Measurements from ENCODE around the gene DOCK2. TPM values are rescaled to one million over a fixed set of nuclear protein-coding genes. Genes with fewer than 3 reads are reported as not detected.

DOCK2 gene
- total RNA-seq, 3 donors from 2014 or later, result 13.4 to 43.8 (median 19.8) TPM

DNA sequence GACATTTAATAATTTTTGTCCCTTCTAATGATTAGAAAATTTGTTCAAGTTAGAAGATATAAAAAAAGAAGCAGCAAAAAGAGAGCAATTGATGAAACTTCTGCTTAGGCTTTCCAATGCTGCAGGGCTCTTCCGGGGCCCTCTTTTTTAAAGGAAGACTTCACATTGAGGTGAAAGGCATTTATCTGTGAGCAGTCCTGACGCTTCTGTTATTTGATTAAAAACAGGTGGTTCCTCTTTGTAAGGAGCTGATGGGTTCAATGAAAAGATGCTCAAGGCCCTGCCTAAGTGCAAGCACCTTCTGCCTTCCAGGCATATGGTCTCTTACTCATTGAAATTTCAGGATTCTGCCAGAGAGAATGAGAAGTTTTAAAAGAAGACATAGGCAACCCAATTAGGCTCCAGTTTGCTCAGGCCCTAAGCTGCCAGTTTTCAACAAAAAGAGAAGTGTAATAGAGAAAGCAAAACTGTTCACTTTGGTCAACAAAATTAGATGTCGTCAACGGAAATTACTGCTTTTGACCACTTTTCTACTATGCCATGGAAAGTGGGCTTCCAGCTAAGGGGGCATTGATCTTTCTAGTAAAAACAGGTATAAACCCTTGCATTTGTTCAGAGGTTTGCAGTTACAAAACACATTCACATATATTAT is 243.1 kb downstream of the DOCK2 start:
- intact Hi-C loops (cut with DNase I; ENCODE audit: low total_unique reads), result no loop called here

DNA sequence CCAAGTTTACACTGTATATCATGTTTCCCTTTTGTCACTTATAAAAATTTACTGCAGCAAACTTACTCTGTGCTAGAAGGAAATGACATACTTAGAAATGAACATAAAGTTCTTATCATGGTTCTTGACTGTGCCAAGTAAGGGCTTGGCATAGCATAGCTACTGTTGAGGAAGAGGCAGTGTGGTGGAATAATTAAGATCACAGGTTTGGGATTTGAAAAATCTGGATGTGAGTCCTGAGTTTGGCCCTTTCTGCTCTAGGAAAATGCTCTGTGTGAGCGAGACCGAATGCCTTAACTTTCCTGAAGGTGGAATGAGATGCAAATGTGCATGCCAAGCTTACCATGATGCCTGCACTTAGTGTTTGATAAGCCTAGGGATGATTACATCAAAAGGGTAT is 243.7 kb downstream of the DOCK2 start:
- Histone ChIP-seq H3K36me3 (no peaks in the 10 kb centered on the region), H3K27ac (no peak overlapping the region), H3K27me3 (no peaks in the 10 kb centered on the region), H3K4me3 (no peak overlapping the region), H3K9me3 (no peaks in the 10 kb centered on the region), H3K4me1 (no peaks in the 10 kb centered on the region)
- intact Hi-C loops (cut with DNase I; ENCODE audit: low total_unique reads), result no loop called here
- no peak for DNase-seq (ENCODE audit: low spot score in 2 of 2)
- TF ChIP-seq, protein P1, sequence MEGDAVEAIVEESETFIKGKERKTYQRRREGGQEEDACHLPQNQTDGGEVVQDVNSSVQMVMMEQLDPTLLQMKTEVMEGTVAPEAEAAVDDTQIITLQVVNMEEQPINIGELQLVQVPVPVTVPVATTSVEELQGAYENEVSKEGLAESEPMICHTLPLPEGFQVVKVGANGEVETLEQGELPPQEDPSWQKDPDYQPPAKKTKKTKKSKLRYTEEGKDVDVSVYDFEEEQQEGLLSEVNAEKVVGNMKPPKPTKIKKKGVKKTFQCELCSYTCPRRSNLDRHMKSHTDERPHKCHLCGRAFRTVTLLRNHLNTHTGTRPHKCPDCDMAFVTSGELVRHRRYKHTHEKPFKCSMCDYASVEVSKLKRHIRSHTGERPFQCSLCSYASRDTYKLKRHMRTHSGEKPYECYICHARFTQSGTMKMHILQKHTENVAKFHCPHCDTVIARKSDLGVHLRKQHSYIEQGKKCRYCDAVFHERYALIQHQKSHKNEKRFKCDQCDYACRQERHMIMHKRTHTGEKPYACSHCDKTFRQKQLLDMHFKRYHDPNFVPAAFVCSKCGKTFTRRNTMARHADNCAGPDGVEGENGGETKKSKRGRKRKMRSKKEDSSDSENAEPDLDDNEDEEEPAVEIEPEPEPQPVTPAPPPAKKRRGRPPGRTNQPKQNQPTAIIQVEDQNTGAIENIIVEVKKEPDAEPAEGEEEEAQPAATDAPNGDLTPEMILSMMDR (IDR thresholded peaks at IDR 0.05), result no peak

More for the DNA sequence above, 243.1 kb downstream of the DOCK2 start:
- H3K27ac ChIP-seq, result no peak overlapping the region
- H3K9me3 ChIP-seq, result no peaks in the 10 kb centered on the region
- H3K4me3 ChIP-seq, result no peak overlapping the region
- no peak for DNase-seq (ENCODE audit: low spot score in 2 of 2)
- H3K36me3 ChIP-seq, result no peaks in the 10 kb centered on the region
- no peaks in the 10 kb centered on the region for H3K4me1 ChIP-seq
- no peaks in the 10 kb centered on the region for H3K27me3 ChIP-seq
- TF ChIP-seq, protein P1 (IDR thresholded peaks at IDR 0.05), result no peak
- TF ChIP-seq POLR2A (IDR thresholded peaks at IDR 0.05), result no peak
- TF ChIP-seq POLR2AphosphoS5 (IDR thresholded peaks at IDR 0.05), result no peak

DNA sequence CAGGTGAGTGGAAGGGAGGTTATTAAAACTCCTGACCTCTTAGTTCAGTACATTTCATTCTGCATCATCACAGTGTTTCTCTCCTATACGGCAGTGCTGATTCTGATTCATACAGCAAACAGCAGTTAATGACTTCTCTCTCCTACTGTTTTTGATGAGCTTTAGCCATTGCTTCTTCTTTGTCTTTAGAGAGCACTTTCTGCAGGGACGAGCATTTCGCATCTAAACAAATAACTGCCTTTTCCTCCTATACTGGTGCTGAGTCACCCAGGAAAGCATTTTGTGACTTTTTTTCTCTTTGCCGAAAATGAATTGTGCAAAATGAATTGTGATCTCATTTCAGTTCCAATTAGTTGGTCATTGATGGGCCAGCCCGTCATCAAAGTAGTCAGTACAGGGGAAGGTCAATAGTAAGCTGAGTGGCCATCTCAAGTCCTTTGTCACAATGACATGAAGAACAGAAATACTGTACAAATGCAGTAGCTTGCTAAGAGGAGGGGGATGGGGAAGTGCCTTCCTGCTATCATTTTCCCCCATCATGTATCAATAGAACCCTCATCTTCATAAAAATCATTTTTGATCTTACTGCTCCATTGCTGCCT is 244.7 kb downstream of the DOCK2 start:
- Histone ChIP-seq H3K4me3 (no peak overlapping the region), H3K4me1 (no peaks in the 10 kb centered on the region), H3K9me3 (no peaks in the 10 kb centered on the region), H3K27me3 (no peaks in the 10 kb centered on the region), H3K27ac (no peak overlapping the region), H3K36me3 (no peaks in the 10 kb centered on the region)
- intact Hi-C loops (cut with DNase I; ENCODE audit: low total_unique reads), result no loop called here
- TF ChIP-seq, protein P1 (IDR thresholded peaks at IDR 0.05), result no peak
- TF ChIP-seq POLR2AphosphoS5 (IDR thresholded peaks at IDR 0.05) (no peak), POLR2A (IDR thresholded peaks at IDR 0.05) (no peak)
- no peak for DNase-seq (ENCODE audit: low spot score in 2 of 2)

DNA sequence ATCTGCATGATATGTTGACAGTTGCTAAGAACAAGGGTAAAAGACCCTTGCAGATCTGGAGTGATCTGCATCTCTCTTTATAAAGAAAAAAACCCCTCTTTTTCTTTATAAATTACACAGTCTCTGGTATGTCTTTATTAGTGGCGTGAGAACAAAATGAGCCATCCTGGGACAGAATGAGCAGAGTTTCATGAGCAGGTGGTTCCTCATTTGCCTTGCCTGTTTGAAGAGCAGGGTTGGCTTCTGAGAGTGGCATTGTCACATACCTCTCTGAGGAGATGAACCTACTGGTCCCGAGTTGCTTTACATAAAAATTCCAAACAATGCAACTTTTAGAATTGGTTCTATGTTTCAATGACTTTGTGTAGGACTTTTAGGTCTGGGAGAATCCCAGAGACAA is 249.0 kb downstream of the DOCK2 start:
- Histone ChIP-seq H3K4me3 (no peak overlapping the region), H3K36me3 (no peaks in the 10 kb centered on the region), H3K4me1 (no peaks in the 10 kb centered on the region), H3K9me3 (no peaks in the 10 kb centered on the region), H3K27me3 (no peaks in the 10 kb centered on the region), H3K27ac (no peak overlapping the region)
- intact Hi-C loops (cut with DNase I; ENCODE audit: low total_unique reads), result loop anchor here (5.0 kb wide), 1 partner anchor 871 kb away; no protein-coding TSS in a partner anchor
- TF ChIP-seq POLR2AphosphoS5 (IDR thresholded peaks at IDR 0.05), result no peak
- no peak for TF ChIP-seq POLR2A (IDR thresholded peaks at IDR 0.05)
- TF ChIP-seq, protein P1 (IDR thresholded peaks at IDR 0.05), result no peak
- DNase-seq (ENCODE audit: low spot score in 2 of 2), result no peak

DNA sequence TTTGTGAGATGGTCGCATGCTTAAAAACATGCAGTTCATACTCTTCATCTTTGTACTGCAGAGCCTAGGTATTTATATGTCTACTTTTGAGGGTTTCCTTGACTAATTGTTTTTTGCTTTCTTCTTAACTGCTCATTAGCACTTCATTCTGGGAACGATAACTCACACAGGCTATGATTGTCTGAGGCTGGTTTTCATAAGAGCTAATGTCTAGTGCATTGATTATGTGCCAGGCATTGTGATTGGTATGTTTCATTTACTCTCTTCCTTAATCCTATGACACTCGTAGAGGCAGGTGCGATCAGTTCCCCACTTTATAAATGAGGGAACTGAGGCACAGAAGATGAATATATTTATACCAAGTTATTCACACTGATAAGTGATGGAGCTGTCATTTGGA is 249.6 kb downstream of the DOCK2 start:
- no peaks in the 10 kb centered on the region for H3K4me1 ChIP-seq

More for the DNA sequence above, 249.6 kb downstream of the DOCK2 start:
- TF ChIP-seq, protein P1 (IDR thresholded peaks at IDR 0.05), result no peak
- TF ChIP-seq POLR2A (IDR thresholded peaks at IDR 0.05) (no peak), POLR2AphosphoS5 (IDR thresholded peaks at IDR 0.05) (no peak)
- Histone ChIP-seq H3K36me3 (no peaks in the 10 kb centered on the region), H3K27me3 (no peaks in the 10 kb centered on the region), H3K9me3 (no peaks in the 10 kb centered on the region), H3K4me3 (no peak overlapping the region), H3K27ac (no peak overlapping the region)
- no peak for DNase-seq (ENCODE audit: low spot score in 2 of 2)
- intact Hi-C loops (cut with DNase I; ENCODE audit: low total_unique reads), result loop anchor here (5.0 kb wide), 1 partner anchor 871 kb away; no protein-coding TSS in a partner anchor
